AG04449 (cell line): ENCODE results near the gene OTOP2.

ENCODE experiments used
- CTCF ChIA-PET: fragments of 350-600 bp; formaldehyde crosslinking; extraction: SDS; loops from one replicate; lab custom pipeline; 2021; ENCODE audit warnings: antibody characterized with exemption; lab: Yijun Ruan, JAX
- POLR2A ChIA-PET: fragments of 400-600, 350-600 bp; formaldehyde crosslinking; extraction: SDS; loops from one replicate; lab custom pipeline; 2020; ENCODE audit warnings: antibody characterized with exemption, inconsistent platforms; lab: Yijun Ruan, JAX
- DNase-seq: peaks from one replicate; pipeline ENCODE4 v3.0.0-alpha.2; 2010; ENCODE audit warnings: low read depth, low spot score
- H3K4me3 ChIP-seq: 2 replicates; pipeline ENCODE4 v1.5.1; 2011; ENCODE audit warnings: low read depth, mild to moderate bottlenecking, control low read depth, low read length
- TF ChIP-seq, protein P1 (sequence below): IDR thresholded peaks from one replicate; pipeline ENCODE4 v1.5.1; 2011; ENCODE audit warnings: mild to moderate bottlenecking, moderate library complexity, low read length, control low read depth, inconsistent platforms; ENCODE audit not compliant: insufficient read depth; ENCODE audit errors: missing control alignments

OTOP2 gene

DNA sequence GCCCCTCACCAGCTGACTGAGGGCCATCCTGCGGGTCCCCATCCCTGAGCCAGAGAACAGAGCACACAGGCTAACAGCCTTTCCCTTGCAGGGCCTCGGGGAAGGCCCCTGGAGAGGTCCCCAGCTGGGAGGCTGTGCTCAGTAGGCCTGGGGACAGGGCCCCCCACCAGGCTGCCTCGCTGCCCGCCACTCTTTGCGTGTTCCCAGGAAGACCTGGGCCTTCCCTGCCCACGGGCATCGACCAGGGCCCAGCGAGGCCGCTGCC is 47.7 kb downstream of the OTOP2 start:
- CTCF ChIA-PET = interaction anchor here (1.6 to 10.6 kb wide), 2 partner anchors 12 to 227 kb away, joined by 5 to 181 read pairs; no protein-coding TSS in a partner anchor
- DNase-seq = no peak
- TF ChIP-seq, protein P1, sequence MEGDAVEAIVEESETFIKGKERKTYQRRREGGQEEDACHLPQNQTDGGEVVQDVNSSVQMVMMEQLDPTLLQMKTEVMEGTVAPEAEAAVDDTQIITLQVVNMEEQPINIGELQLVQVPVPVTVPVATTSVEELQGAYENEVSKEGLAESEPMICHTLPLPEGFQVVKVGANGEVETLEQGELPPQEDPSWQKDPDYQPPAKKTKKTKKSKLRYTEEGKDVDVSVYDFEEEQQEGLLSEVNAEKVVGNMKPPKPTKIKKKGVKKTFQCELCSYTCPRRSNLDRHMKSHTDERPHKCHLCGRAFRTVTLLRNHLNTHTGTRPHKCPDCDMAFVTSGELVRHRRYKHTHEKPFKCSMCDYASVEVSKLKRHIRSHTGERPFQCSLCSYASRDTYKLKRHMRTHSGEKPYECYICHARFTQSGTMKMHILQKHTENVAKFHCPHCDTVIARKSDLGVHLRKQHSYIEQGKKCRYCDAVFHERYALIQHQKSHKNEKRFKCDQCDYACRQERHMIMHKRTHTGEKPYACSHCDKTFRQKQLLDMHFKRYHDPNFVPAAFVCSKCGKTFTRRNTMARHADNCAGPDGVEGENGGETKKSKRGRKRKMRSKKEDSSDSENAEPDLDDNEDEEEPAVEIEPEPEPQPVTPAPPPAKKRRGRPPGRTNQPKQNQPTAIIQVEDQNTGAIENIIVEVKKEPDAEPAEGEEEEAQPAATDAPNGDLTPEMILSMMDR = no peak
- POLR2A ChIA-PET = no interaction called here
- H3K4me3 ChIP-seq = peak overlapping the region; percentile 48; the same call in 1 of the 2 replicates

DNA sequence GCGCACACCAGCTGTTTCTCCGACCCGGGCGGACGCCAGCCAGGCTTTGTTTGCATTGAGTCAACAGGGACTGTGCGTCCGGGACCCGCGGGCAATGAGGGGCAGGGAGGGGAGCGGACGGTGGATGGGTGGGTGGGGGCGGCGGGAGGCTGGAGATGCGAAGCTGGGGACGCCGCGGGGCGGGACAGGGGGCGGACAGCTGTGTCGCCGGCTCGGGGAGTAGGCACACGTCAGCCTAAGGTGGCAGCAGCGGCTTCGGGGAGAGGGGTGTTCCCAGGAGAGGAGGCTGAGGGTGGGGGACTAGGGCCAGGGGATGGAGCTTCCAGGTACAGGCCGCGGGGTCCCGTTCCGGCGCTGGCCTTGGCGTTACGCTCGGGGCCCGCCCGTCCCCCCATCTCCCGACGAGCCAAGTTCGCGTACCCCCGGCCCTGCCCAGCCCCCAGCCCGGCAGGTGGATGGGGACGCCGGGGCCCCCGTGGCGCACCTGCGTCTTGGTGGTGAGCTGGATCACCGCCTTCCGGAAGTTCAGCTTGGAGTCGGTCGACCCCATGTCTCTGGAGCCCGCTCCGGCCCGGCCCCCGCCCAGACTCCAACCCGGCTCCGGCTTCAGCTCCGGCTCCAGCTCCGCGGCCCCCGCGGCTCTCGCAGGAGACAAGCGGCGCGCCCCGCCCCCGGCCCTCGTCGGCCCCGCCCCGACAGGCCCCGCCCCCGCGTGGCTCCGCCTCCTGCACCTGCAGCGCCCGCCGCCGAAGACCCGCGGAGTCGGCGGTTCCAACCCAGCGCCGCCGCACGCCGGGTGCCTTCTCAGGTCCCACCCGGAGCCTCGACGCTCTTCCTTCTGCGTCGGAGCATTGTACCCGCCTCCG is 48.3 kb downstream of the OTOP2 start, which contains the start of gene HID1:
TSS of gene HID1 (minus strand) at position 653 of the 866 bp plus-strand sequence. CDS start at position 550, 103 bp downstream.
- DNase-seq = no peak
- H3K4me3 ChIP-seq = peak within 1 kb of the TSS; percentile 48
- ChIA-PET CTCF (interaction anchor here (0.6 to 10.6 kb wide), 4 partner anchors 13 to 227 kb away, joined by 3 to 181 read pairs (median 5); partner anchors contain the start of gene CDR2L), POLR2A (no interaction called here)
- TF ChIP-seq, protein P1 = no peak

DNA sequence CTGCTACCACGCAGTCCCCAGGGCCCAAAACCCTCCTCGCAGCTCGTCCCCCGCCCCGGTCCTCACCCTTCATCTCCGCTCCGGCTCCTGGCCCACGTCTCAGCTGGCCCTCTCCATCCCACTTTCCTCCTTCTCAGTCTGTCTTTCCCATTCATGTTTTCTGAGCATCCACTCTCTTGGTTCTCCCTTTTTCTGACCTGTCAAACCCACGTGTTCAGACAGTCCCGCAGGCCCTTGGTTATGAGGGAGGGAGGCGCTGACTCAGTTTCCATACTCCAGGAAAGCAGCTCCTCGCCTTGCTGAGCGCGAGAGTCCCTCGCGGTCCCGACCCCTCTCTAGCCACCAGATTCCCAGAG is 48.9 kb downstream of the OTOP2 start:
- POLR2A ChIA-PET = no interaction called here

DNA sequence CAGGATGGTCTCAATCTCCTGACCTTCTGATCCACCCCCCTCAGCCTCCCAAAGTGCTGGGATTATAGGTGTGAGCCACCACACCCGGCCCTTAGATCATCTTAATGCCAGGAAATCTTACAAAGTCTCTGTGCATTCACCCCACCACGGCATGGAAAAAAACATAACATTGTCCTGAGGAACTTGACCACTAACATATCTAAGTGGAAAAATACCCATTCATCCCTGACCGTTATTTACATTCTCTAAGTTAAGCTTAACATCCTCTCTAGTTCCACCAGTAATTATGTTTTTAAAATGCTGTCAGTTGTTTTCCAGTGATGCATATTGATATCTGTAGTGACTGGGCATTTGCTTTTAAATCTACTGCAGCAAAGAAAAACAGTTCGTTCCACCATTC is 51.9 kb downstream of the OTOP2 start:
- no peak for DNase-seq
- CTCF ChIA-PET = interaction anchor here (1.3 to 1.6 kb wide), 3 partner anchors 14 to 37 kb away, joined by 4 to 16 read pairs (median 4); partner anchors contain the start of gene MRPL58
- POLR2A ChIA-PET = no interaction called here
- H3K4me3 ChIP-seq = no peak overlapping the region
- TF ChIP-seq, protein P1 = no peak

More for the DNA sequence above, 48.9 kb downstream of the OTOP2 start:
- TF ChIP-seq, protein P1 = no peak
- CTCF ChIA-PET = interaction anchor here (0.6 to 10.6 kb wide), 3 partner anchors 13 to 26 kb away, joined by 3 to 181 read pairs (median 5); partner anchors contain the start of gene CDR2L
- H3K4me3 ChIP-seq = peak overlapping the region; percentile 15
- no peak for DNase-seq

DNA sequence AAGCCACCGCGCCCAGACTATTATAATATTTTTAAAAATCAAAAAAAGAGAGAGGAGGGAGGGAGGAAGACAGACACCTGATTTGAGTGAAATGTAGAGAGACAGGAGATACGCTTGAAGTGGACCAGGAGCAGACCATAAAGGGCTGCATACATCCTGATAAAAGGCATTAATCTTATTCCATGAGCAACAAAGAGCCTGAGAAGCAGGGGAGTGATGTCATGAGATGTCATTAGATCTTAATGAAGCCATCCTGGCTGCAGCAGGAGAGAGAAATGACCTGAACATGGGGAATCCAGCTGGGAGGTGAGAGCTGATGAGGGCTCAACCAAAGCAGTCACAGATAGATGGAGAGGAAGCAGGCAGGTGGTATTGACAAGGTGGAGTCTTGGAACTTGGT is 53.7 kb downstream of the OTOP2 start:
- H3K4me3 ChIP-seq = no peak overlapping the region
- DNase-seq = no peak
- ChIA-PET POLR2A (no interaction called here), CTCF (interaction anchor here (1.6 to 3.6 kb wide), 2 partner anchors 11 to 16 kb away, joined by 4 to 26 read pairs; no protein-coding TSS in a partner anchor)
- TF ChIP-seq, protein P1 = no peak

DNA sequence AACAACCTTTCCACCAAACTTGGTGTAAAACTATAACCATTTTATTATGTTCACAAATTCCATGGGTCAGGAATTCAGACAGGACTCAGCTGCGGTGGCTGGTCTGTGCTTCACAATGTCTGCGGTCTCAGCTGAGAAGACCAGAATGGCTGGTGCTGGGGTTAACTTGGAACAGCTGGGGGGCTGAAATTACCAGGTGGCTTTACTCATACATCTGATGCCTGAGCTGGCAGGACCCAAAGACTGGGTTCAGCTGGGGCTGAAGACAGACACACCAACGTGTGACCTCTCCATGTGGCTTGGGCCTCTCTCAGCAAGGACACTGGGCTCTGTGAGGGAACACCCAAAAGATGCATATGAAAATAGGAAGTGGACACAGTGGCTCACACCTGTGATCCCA is 54.2 kb downstream of the OTOP2 start:
- TF ChIP-seq, protein P1 = no peak
- ChIA-PET POLR2A (no interaction called here), CTCF (interaction anchor here (1.5 to 3.6 kb wide), 3 partner anchors 11 to 20 kb away, joined by 4 to 26 read pairs (median 4); no protein-coding TSS in a partner anchor)
- DNase-seq = no peak
- H3K4me3 ChIP-seq = no peak overlapping the region
